CD4-positive, CD25-positive, alpha-beta regulatory T cell (primary cell): ENCODE data around the gene HAP1. TPM values are rescaled to one million over a fixed set of nuclear protein-coding genes. Genes with fewer than 3 reads are reported as not detected.

ENCODE experiments used
- ATAC-seq, 2 donors: fragments of 150-1000 bp; cut with Tn5 transposase; one replicate each; pipeline ENCODE4 v1.10.0; 2021; ENCODE audit warnings: low read depth in 2 of 2, moderate number of reproducible peaks in 2 of 2, moderate library complexity in 1 of 2
- DNase-seq, 3 donors: peaks; one replicate each; pipeline versions ENCODE4 v3.0.0 to v3.0.0-alpha.2; 2012 to 2022; ENCODE audit warnings: mixed read lengths in 1 of 3
- H3K27ac ChIP-seq: one replicate; pipeline ENCODE4 v1.7.0; 2013; ENCODE audit warnings: mild to moderate bottlenecking, low read length; ENCODE audit not compliant: insufficient read depth, poor library complexity, severe bottlenecking
- H3K27me3 ChIP-seq: one replicate; pipeline ENCODE4 v1.7.0; 2013; ENCODE audit warnings: low read length; ENCODE audit not compliant: control insufficient read depth, insufficient read depth
- H3K36me3 ChIP-seq: one replicate; pipeline ENCODE4 v1.7.0; 2013; ENCODE audit warnings: mild to moderate bottlenecking, low read length, moderate library complexity; ENCODE audit not compliant: control insufficient read depth, insufficient read depth
- H3K4me1 ChIP-seq: 2 replicates; pipeline ENCODE4 v1.7.0; 2013; ENCODE audit warnings: mild to moderate bottlenecking, low read length; ENCODE audit not compliant: insufficient read depth, control insufficient read depth, poor library complexity, severe bottlenecking
- H3K4me3 ChIP-seq: one replicate; pipeline ENCODE4 v1.7.0; 2013; ENCODE audit warnings: low read depth, mild to moderate bottlenecking, low read length, moderate library complexity
- H3K9me3 ChIP-seq, 2 experiments: 1 replicate in 1 of 2; 2 replicates in 1 of 2; pipeline ENCODE4 v1.7.0; 2013; ENCODE audit warnings: low read length in 2 of 2, mild to moderate bottlenecking in 1 of 2, moderate library complexity in 1 of 2; ENCODE audit not compliant: control insufficient read depth in 2 of 2
- H3K27ac Mint-ChIP-seq, 3 donors: one replicate each; pipeline ENCODE4 v1.8.0; 2020 to 2022; ENCODE audit warnings: mild to moderate bottlenecking in 3 of 3, mixed read lengths in 3 of 3, moderate library complexity in 2 of 3
- H3K27me3 Mint-ChIP-seq: one replicate; pipeline ENCODE4 v1.8.0; 2022; ENCODE audit warnings: mild to moderate bottlenecking, mixed read lengths
- H3K36me3 Mint-ChIP-seq: one replicate; pipeline ENCODE4 v1.8.0; 2020; ENCODE audit warnings: mixed read lengths
- H3K4me1 Mint-ChIP-seq, 4 donors: one replicate each; pipeline ENCODE4 v1.8.0; 2020 to 2022; ENCODE audit warnings: mixed read lengths in 4 of 4, mild to moderate bottlenecking in 1 of 4
- H3K4me3 Mint-ChIP-seq, 4 donors: one replicate each; pipeline ENCODE4 v1.8.0; 2020 to 2022; ENCODE audit warnings: mild to moderate bottlenecking in 4 of 4, mixed read lengths in 4 of 4, moderate library complexity in 3 of 4
- H3K9me3 Mint-ChIP-seq, 7 donors: one replicate each; pipeline ENCODE4 v1.8.0; 2020 to 2022; ENCODE audit warnings: mixed read lengths in 7 of 7, mild to moderate bottlenecking in 3 of 7, moderate library complexity in 2 of 7
- polyA plus RNA-seq, 4 donors: library from polyadenylated mRNA; unstranded; fragments of 300-500 nt; fragmentation: Illumina TruSeq; gene quantifications; one replicate each; pipeline ENCODE4 v1.2.3, GENCODE V29; 2021
- total RNA-seq: library from RNA; stranded (reverse); gene quantifications from one replicate; pipeline ENCODE4 v1.2.3, GENCODE V29; 2022

Gene HAP1
- total and polyA plus RNA-seq, 5 donors from 2014 or later, result 0.35 to 2.1 (median 0.62) TPM

DNA sequence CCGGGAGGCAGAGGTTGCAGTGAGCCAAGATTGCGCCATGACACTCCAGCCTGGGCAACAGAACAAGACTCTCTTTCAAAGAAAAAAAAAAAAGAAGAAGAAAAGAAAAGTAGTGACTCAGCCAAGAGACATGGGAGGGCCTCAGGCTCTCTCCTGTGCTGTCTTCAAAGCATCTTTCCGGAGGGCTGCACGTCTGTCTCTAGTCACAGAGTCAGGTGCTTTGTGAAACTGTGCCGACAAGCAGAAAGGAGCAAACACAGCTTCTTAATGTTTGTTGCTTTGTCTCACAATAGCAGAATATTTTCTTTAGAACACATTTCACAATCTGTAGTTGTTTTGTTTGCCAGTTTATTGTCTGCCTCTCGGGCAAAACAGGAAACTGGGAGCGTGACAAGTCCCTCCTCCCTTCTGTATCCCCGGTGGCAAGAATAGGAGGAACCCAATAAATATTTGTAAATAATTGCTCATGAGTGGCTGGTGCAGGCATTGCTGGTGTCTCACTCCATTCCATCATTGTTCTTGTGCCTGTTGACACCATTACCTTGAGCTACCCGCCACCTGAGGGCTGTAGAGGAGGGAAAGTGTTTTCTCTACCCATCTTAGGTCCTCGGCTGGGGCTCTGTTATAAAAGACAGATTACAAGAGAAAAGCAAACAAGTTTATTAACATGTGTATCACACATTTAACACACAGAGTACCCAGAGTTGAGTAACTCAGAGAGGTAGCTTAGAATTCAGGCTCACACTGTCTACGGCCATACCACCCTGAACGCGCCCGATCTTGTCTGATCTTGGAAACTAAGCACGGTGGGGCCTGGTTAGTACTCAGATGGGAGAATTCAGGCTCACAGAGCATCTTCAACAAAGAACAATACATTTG, 16.8 kb downstream of the HAP1 start:
- Histone ChIP-seq H3K4me1 (peaks cover 19% of the 10 kb centered on the region), H3K36me3 (no peaks in the 10 kb centered on the region), H3K9me3 (no peaks in the 10 kb centered on the region), H3K27ac (peak overlapping the region; percentile 23), H3K4me3 (peak overlapping the region; percentile 47), H3K27me3 (no peaks in the 10 kb centered on the region)
- DNase-seq, result peak in 2 of 3 donors; percentile 19 to 64
- no peaks in the 10 kb centered on the region for H3K36me3 Mint-ChIP-seq
- H3K4me3 Mint-ChIP-seq, result peak overlapping the region in 3 of 4 donors; percentile 44 to 74 (median 71)
- H3K27ac Mint-ChIP-seq, result peak overlapping the region; percentile 82 to 88 (median 84)
- H3K27me3 Mint-ChIP-seq, result peaks cover 2% of the 10 kb centered on the region
- H3K4me1 Mint-ChIP-seq, result peaks cover 0 to 26% (median 10%) of the 10 kb centered on the region in 4 donors
- H3K9me3 Mint-ChIP-seq, result no peaks in the 10 kb centered on the region
- peak; percentile 89 to 95 for ATAC-seq

DNA sequence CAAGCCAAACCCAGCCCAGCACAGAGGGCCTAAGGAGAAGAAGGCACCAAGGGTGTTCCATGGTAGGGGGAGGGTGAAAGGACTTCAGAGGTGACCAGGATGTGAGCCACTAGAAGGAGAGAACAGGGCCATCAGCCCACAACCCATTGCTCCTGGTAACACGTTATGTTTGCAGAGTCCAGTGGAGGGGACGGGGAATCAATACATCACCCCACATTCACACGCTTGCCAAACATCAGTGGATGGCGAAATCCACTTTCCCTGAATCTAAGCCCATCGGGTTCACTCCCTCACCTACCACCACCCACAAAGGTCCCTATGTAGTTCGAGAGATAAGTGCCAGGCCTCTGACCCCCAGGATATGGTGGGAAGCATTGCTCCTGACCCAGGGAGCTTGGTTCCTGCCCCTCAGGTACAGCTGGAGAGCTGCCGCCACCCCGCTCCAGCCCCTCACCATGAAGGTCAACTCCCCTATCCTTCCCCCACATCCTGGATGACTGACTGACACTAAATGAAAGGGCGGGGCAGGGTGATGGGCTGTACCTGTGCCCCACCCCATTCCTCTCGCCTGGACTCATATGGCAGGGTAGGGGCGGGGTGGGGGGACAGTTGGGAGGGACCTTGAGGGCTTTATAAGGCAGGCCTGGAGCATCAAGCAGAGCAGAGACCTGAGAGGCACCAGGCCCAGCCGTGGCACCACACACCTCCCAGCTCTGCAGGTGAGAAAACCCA, 22.6 kb downstream of the HAP1 start, which contains the start of gene GAST:
TSS of gene GAST (plus strand) at position 663 of the 732 bp plus-strand sequence. CDS start 3,106 bp downstream, outside the sequence.
- peaks cover 0 to 14% (median 6%) of the 10 kb centered on the region in 4 donors for H3K4me1 Mint-ChIP-seq
- no peak within 1 kb of the TSS for H3K4me3 ChIP-seq
- H3K27ac ChIP-seq, result no peak within 1 kb of the TSS
- no peaks in the 10 kb centered on the region for H3K9me3 Mint-ChIP-seq
- no peak within 1 kb of the TSS for H3K27ac Mint-ChIP-seq
- H3K4me1 ChIP-seq, result peaks cover 2% of the 10 kb centered on the region
- H3K36me3 Mint-ChIP-seq, result no peaks in the 10 kb centered on the region
- H3K4me3 Mint-ChIP-seq, result no peak within 1 kb of the TSS
- H3K9me3 ChIP-seq, result no peaks in the 10 kb centered on the region
- DNase-seq (no peak), ATAC-seq (no peak)
- H3K27me3 Mint-ChIP-seq, result peaks cover 11% of the 10 kb centered on the region
- no peaks in the 10 kb centered on the region for H3K27me3 ChIP-seq
- H3K36me3 ChIP-seq, result no peaks in the 10 kb centered on the region

DNA sequence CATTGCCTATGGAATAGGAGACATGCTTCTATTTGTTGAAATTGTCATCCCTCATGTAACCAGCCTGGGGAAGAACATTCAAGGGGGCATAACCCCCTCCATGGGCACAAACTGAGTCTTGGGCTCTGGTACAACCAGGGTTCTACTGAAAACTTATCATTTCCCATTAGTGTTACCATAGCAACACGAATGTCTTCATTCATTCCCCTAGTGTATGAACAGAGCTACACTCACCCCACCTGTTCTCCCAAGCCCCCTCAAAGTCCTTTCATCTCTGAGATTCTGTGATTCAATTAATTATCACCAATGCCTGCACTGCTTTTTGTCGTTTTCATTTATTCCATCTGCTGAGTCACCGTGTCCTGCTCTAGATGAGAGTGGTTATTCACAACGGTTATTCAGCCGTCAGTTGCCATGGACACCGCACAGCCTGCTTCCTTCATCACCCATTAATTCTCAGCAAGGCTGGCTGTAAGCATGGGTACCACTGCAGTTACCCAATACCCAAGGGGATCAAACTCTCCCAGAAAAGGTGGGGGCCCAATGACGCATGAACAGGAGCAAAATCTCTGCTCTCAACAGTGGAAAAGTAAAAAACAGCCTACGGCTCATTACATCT, 23.9 kb downstream of the HAP1 start:
- H3K4me3 Mint-ChIP-seq, result no peak overlapping the region
- peaks cover 11% of the 10 kb centered on the region for H3K27me3 Mint-ChIP-seq
- no peak overlapping the region for H3K4me3 ChIP-seq
- no peaks in the 10 kb centered on the region for H3K9me3 Mint-ChIP-seq
- H3K9me3 ChIP-seq, result no peaks in the 10 kb centered on the region
- H3K36me3 ChIP-seq, result no peaks in the 10 kb centered on the region
- peaks cover 0 to 10% (median 2%) of the 10 kb centered on the region in 4 donors for H3K4me1 Mint-ChIP-seq
- DNase-seq (peak in 1 of 3 donors; percentile 56), ATAC-seq (no peak)
- no peak overlapping the region for H3K27ac ChIP-seq
- no peaks in the 10 kb centered on the region for H3K4me1 ChIP-seq
- H3K36me3 Mint-ChIP-seq, result no peaks in the 10 kb centered on the region
- peak overlapping the region in 1 of 3 donors; percentile 69 for H3K27ac Mint-ChIP-seq
- H3K27me3 ChIP-seq, result no peaks in the 10 kb centered on the region

DNA sequence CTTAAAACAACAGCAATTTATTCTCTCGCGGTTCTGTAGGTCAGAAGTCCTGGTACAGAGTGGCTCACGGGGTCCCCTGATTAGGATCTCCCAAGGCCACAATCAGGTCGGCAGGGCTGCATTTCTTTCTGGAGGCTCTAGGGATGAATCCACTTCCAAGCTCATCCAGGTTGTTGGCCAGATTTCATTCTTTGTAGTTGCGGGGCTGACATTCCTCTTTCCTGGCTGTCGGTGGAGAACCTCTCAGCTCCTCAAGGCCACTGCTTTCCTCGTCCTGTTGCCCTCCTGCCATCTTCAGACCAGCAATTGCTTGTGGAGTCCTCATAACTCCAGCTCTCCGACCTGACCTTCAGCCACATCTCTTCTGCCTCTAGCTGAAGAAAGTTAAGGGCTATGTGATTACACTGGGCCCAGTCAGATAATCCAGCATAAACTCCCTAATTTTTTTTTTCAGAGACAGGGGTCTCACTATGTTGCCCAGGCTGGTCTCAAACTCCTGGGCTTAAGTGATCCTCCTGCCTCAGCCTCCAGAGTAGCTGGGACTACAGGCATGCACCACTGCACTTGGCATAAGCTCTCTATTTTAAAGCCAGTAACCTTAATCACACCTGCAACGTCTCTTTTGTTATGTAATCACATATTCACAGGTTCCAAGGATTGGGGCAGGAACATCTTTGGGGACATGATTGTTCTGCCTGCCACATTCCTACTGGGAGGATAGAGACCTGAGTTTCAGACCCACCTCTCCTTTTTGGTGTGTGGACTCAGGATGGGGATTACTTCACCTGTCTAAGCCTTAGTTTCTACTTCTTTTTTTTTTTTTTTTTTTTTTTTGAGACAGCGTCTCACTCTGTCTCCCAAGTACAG, 26.4 kb downstream of the HAP1 start:
- H3K4me1 ChIP-seq, result no peaks in the 10 kb centered on the region
- H3K27me3 Mint-ChIP-seq, result peaks cover 11% of the 10 kb centered on the region
- no peaks in the 10 kb centered on the region for H3K27me3 ChIP-seq
- H3K27ac Mint-ChIP-seq, result no peak overlapping the region
- peaks cover 0 to 10% (median 3%) of the 10 kb centered on the region in 4 donors for H3K4me1 Mint-ChIP-seq
- ATAC-seq (no peak), DNase-seq (no peak)
- H3K4me3 ChIP-seq, result no peak overlapping the region
- H3K9me3 Mint-ChIP-seq, result no peaks in the 10 kb centered on the region
- H3K27ac ChIP-seq, result no peak overlapping the region
- no peaks in the 10 kb centered on the region for H3K9me3 ChIP-seq
- peak overlapping the region in 1 of 4 donors; percentile 15 for H3K4me3 Mint-ChIP-seq
- no peaks in the 10 kb centered on the region for H3K36me3 Mint-ChIP-seq
- no peaks in the 10 kb centered on the region for H3K36me3 ChIP-seq

DNA sequence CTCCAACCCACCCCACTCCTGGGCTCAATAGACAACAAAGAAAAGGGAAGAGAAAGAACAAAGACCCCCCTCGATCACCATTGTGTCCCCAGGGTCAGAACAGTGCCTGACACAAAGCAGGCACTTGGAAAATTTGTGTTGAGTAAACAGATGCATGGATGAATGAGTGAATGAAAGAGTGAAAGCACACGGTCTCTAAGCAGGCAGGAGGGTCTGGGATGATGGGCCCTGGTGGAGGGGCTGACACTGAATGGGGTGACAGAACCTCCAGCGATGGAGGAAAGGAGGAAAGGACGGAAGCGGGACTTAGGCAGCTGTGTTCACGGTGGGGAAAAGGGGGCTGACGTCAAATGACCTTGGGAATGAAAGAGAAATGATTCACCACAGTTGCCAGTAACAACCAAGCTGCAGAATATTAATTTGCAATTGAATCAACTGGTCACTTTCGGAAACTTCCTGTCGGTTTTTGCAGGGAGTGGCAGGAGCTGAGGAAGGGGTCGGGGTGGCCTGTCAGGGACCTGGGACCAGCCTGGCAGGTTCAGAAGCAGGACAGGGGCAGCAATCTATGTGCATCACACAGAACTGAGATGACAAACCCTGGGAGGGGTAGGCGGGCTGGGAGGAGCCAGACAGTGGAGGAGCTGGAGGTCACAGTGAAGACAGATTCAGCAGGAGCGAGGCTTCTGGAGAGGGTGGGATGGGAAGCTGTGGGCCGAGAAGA, 29.0 kb downstream of the HAP1 start:
- Histone ChIP-seq H3K9me3 (no peaks in the 10 kb centered on the region), H3K27ac (no peak overlapping the region), H3K27me3 (no peaks in the 10 kb centered on the region), H3K36me3 (no peaks in the 10 kb centered on the region), H3K4me1 (peaks cover 20% of the 10 kb centered on the region), H3K4me3 (no peak overlapping the region)
- DNase-seq (no peak), ATAC-seq (no peak)
- Mint-ChIP-seq H3K27ac (no peak overlapping the region), H3K27me3 (peaks cover 6% of the 10 kb centered on the region), H3K36me3 (no peaks in the 10 kb centered on the region), H3K4me1 (peaks cover 7 to 25% (median 15%) of the 10 kb centered on the region in 4 donors), H3K4me3 (peak overlapping the region in 1 of 4 donors; percentile 53), H3K9me3 (no peaks in the 10 kb centered on the region)

DNA sequence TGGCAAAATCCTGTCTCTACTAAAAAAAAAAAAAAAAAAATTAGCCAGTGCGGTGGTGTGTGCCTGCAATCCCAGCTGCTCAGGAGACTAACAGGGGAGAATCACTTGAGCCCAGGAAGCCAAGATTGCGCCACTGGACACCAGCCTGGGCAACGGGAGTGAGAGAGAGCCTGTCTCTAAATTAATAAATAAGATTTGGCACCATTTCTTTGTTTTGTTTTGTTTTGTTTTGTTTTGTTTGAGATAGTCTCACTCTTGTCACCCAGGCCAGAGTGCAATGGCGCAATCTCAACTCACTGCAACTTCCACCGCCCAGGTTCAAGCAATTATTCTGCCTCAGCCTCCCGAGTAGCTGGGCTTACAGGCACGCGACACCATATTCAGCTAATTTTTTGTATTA, 31.7 kb downstream of the HAP1 start:
- H3K4me1 Mint-ChIP-seq, result peaks cover 7 to 21% (median 15%) of the 10 kb centered on the region in 4 donors
- Histone ChIP-seq H3K36me3 (no peaks in the 10 kb centered on the region), H3K9me3 (no peaks in the 10 kb centered on the region), H3K4me1 (peaks cover 20% of the 10 kb centered on the region), H3K27ac (no peak overlapping the region), H3K4me3 (no peak overlapping the region), H3K27me3 (no peaks in the 10 kb centered on the region)
- DNase-seq, result no peak
- no peaks in the 10 kb centered on the region for H3K36me3 Mint-ChIP-seq
- no peak for ATAC-seq
- no peaks in the 10 kb centered on the region for H3K27me3 Mint-ChIP-seq
- H3K9me3 Mint-ChIP-seq, result no peaks in the 10 kb centered on the region
- H3K4me3 Mint-ChIP-seq, result no peak overlapping the region
- H3K27ac Mint-ChIP-seq, result no peak overlapping the region
